ENCODE measurements around the gene CABP7.
"Not testable (repeated sequence)": the region's sequence is repeated elsewhere in the genome, so short reads cannot be mapped to it uniquely, and the experiment has no call there.

The CABP7 gene

GRCh38 chr22:29742326-29742725, 22.5 kb downstream of the CABP7 start:
- peaks cover 0 to 27% of the 10 kb centered on the region in 2 donors for H3K36me3 ChIP-seq (ENCODE audit: control insufficient read depth in 1 of 2, insufficient read depth in 2 of 2, low read length in 2 of 2)
- no peaks in the 10 kb centered on the region for H3K9me3 ChIP-seq (ENCODE audit: control insufficient read depth in 1 of 2, low read length in 2 of 2)
- H3K27ac ChIP-seq (ENCODE audit: low read depth, low read length) = no peak overlapping the region
- H3K4me3 ChIP-seq (ENCODE audit: low read depth in 1 of 2, low read length in 2 of 2) = no peak overlapping the region
- H3K9ac ChIP-seq (ENCODE audit: low read depth in 1 of 2, low read length in 2 of 2) = no peak overlapping the region
- no peaks in the 10 kb centered on the region for H3K27me3 ChIP-seq (ENCODE audit: control insufficient read depth in 1 of 2, insufficient read depth in 2 of 2, low read length in 2 of 2)
- no peaks in the 10 kb centered on the region for H3K4me1 ChIP-seq (ENCODE audit: control insufficient read depth in 1 of 2, insufficient read depth in 2 of 2, low read length in 2 of 2)

- no peak overlapping the region for H3K27ac ChIP-seq (ENCODE audit: low read depth, low read length)
- no peak overlapping the region for H3K9ac ChIP-seq (ENCODE audit: low read depth in 1 of 2, low read length in 2 of 2)
- H3K4me3 ChIP-seq (ENCODE audit: low read depth in 1 of 2, low read length in 2 of 2) = no peak overlapping the region
- H3K36me3 ChIP-seq (ENCODE audit: control insufficient read depth in 1 of 2, insufficient read depth in 2 of 2, low read length in 2 of 2) = peaks cover 0 to 38% of the 10 kb centered on the region in 2 donors
- no peaks in the 10 kb centered on the region for H3K4me1 ChIP-seq (ENCODE audit: control insufficient read depth in 1 of 2, insufficient read depth in 2 of 2, low read length in 2 of 2)
- no peaks in the 10 kb centered on the region for H3K9me3 ChIP-seq (ENCODE audit: control insufficient read depth in 1 of 2, low read length in 2 of 2)
- H3K27me3 ChIP-seq (ENCODE audit: control insufficient read depth in 1 of 2, insufficient read depth in 2 of 2, low read length in 2 of 2) = no peaks in the 10 kb centered on the region
Measured at GRCh38 chr22:29744902-29745301, 25.1 kb downstream of the CABP7 start.

- Histone ChIP-seq H3K27ac (ENCODE audit: low read depth, low read length) (no peak overlapping the region), H3K36me3 (ENCODE audit: control insufficient read depth in 1 of 2, insufficient read depth in 2 of 2, low read length in 2 of 2) (peaks cover 0 to 35% of the 10 kb centered on the region in 2 donors), H3K27me3 (ENCODE audit: control insufficient read depth in 1 of 2, insufficient read depth in 2 of 2, low read length in 2 of 2) (no peaks in the 10 kb centered on the region), H3K4me3 (ENCODE audit: low read depth in 1 of 2, low read length in 2 of 2) (no peak overlapping the region), H3K9me3 (ENCODE audit: control insufficient read depth in 1 of 2, low read length in 2 of 2) (no peaks in the 10 kb centered on the region), H3K4me1 (ENCODE audit: control insufficient read depth in 1 of 2, insufficient read depth in 2 of 2, low read length in 2 of 2) (peaks cover 0 to 3% of the 10 kb centered on the region in 2 donors), H3K9ac (ENCODE audit: low read depth in 1 of 2, low read length in 2 of 2) (no peak overlapping the region)
Measured at GRCh38 chr22:29747832-29748231, 28.0 kb downstream of the CABP7 start.

GRCh38 chr22:29748248-29748893, 28.6 kb downstream of the CABP7 start:
- Histone ChIP-seq H3K36me3 (ENCODE audit: control insufficient read depth in 1 of 2, insufficient read depth in 2 of 2, low read length in 2 of 2) (peaks cover 0 to 35% of the 10 kb centered on the region in 2 donors), H3K9ac (ENCODE audit: low read depth in 1 of 2, low read length in 2 of 2) (no peak overlapping the region), H3K4me3 (ENCODE audit: low read depth in 1 of 2, low read length in 2 of 2) (no peak overlapping the region), H3K4me1 (ENCODE audit: control insufficient read depth in 1 of 2, insufficient read depth in 2 of 2, low read length in 2 of 2) (peaks cover 0 to 3% of the 10 kb centered on the region in 2 donors), H3K27me3 (ENCODE audit: control insufficient read depth in 1 of 2, insufficient read depth in 2 of 2, low read length in 2 of 2) (no peaks in the 10 kb centered on the region), H3K9me3 (ENCODE audit: control insufficient read depth in 1 of 2, low read length in 2 of 2) (no peaks in the 10 kb centered on the region), H3K27ac (ENCODE audit: low read depth, low read length) (no peak overlapping the region)

GRCh38 chr22:29750029-29750428, 30.2 kb downstream of the CABP7 start:
- no peaks in the 10 kb centered on the region for H3K9me3 ChIP-seq (ENCODE audit: control insufficient read depth in 1 of 2, low read length in 2 of 2)
- H3K36me3 ChIP-seq (ENCODE audit: control insufficient read depth in 1 of 2, insufficient read depth in 2 of 2, low read length in 2 of 2) = peaks cover 0 to 33% of the 10 kb centered on the region in 2 donors
- no peak overlapping the region for H3K4me3 ChIP-seq (ENCODE audit: low read depth in 1 of 2, low read length in 2 of 2)
- peaks cover 0 to 3% of the 10 kb centered on the region in 2 donors for H3K4me1 ChIP-seq (ENCODE audit: control insufficient read depth in 1 of 2, insufficient read depth in 2 of 2, low read length in 2 of 2)
- H3K27me3 ChIP-seq (ENCODE audit: control insufficient read depth in 1 of 2, insufficient read depth in 2 of 2, low read length in 2 of 2) = no peaks in the 10 kb centered on the region
- no peak overlapping the region for H3K27ac ChIP-seq (ENCODE audit: low read depth, low read length)
- H3K9ac ChIP-seq (ENCODE audit: low read depth in 1 of 2, low read length in 2 of 2) = no peak overlapping the region

- no peak overlapping the region for H3K9ac ChIP-seq (ENCODE audit: low read depth in 1 of 2, low read length in 2 of 2)
- no peak overlapping the region for H3K27ac ChIP-seq (ENCODE audit: low read depth, low read length)
- H3K9me3 ChIP-seq (ENCODE audit: control insufficient read depth in 1 of 2, low read length in 2 of 2) = no peaks in the 10 kb centered on the region
- H3K27me3 ChIP-seq (ENCODE audit: control insufficient read depth in 1 of 2, insufficient read depth in 2 of 2, low read length in 2 of 2) = no peaks in the 10 kb centered on the region
- no peak overlapping the region for H3K4me3 ChIP-seq (ENCODE audit: low read depth in 1 of 2, low read length in 2 of 2)
- H3K4me1 ChIP-seq (ENCODE audit: control insufficient read depth in 1 of 2, insufficient read depth in 2 of 2, low read length in 2 of 2) = peaks cover 0 to 3% of the 10 kb centered on the region in 2 donors
- H3K36me3 ChIP-seq (ENCODE audit: control insufficient read depth in 1 of 2, insufficient read depth in 2 of 2, low read length in 2 of 2) = peaks cover 0 to 29% of the 10 kb centered on the region in 2 donors
Measured at GRCh38 chr22:29750559-29751538, 31.0 kb downstream of the CABP7 start.

- Histone ChIP-seq H3K36me3 (ENCODE audit: control insufficient read depth in 1 of 2, insufficient read depth in 2 of 2, low read length in 2 of 2) (peaks cover 0 to 25% of the 10 kb centered on the region in 2 donors), H3K4me3 (ENCODE audit: low read depth in 1 of 2, low read length in 2 of 2) (no peak overlapping the region), H3K4me1 (ENCODE audit: control insufficient read depth in 1 of 2, insufficient read depth in 2 of 2, low read length in 2 of 2) (peaks cover 0 to 3% of the 10 kb centered on the region in 2 donors), H3K9ac (ENCODE audit: low read depth in 1 of 2, low read length in 2 of 2) (no peak overlapping the region), H3K27ac (ENCODE audit: low read depth, low read length) (no peak overlapping the region), H3K9me3 (ENCODE audit: control insufficient read depth in 1 of 2, low read length in 2 of 2) (no peaks in the 10 kb centered on the region), H3K27me3 (ENCODE audit: control insufficient read depth in 1 of 2, insufficient read depth in 2 of 2, low read length in 2 of 2) (no peaks in the 10 kb centered on the region)
Measured at GRCh38 chr22:29751669-29752068, 31.9 kb downstream of the CABP7 start.

GRCh38 chr22:29753808-29754657, 34.2 kb downstream of the CABP7 start:
- Histone ChIP-seq H3K4me1 (ENCODE audit: control insufficient read depth in 1 of 2, insufficient read depth in 2 of 2, low read length in 2 of 2) (peaks cover 0 to 3% of the 10 kb centered on the region in 2 donors), H3K9ac (ENCODE audit: low read depth in 1 of 2, low read length in 2 of 2) (no peak overlapping the region), H3K27ac (ENCODE audit: low read depth, low read length) (no peak overlapping the region), H3K9me3 (ENCODE audit: control insufficient read depth in 1 of 2, low read length in 2 of 2) (no peaks in the 10 kb centered on the region), H3K36me3 (ENCODE audit: control insufficient read depth in 1 of 2, insufficient read depth in 2 of 2, low read length in 2 of 2) (peaks cover 0 to 10% of the 10 kb centered on the region in 2 donors), H3K4me3 (ENCODE audit: low read depth in 1 of 2, low read length in 2 of 2) (no peak overlapping the region), H3K27me3 (ENCODE audit: control insufficient read depth in 1 of 2, insufficient read depth in 2 of 2, low read length in 2 of 2) (no peaks in the 10 kb centered on the region)

- not testable (repeated sequence) for H3K4me1 ChIP-seq (ENCODE audit: control insufficient read depth in 1 of 2, insufficient read depth in 2 of 2, low read length in 2 of 2); H3K27ac ChIP-seq (ENCODE audit: low read depth, low read length); H3K9me3 ChIP-seq (ENCODE audit: control insufficient read depth in 1 of 2, low read length in 2 of 2)
Measured at GRCh38 chr22:29754658-29755395, 35.0 kb downstream of the CABP7 start.

More at GRCh38 chr22:29754658-29755395, 35.0 kb downstream of the CABP7 start:
- peaks cover 0 to 10% of the 10 kb centered on the region in 2 donors for H3K36me3 ChIP-seq (ENCODE audit: control insufficient read depth in 1 of 2, insufficient read depth in 2 of 2, low read length in 2 of 2)
- not testable (repeated sequence) for H3K4me3 ChIP-seq (ENCODE audit: low read depth in 1 of 2, low read length in 2 of 2); H3K9ac ChIP-seq (ENCODE audit: low read depth in 1 of 2, low read length in 2 of 2); H3K27me3 ChIP-seq (ENCODE audit: control insufficient read depth in 1 of 2, insufficient read depth in 2 of 2, low read length in 2 of 2)

Data from duodenal mucosa (tissue), 2 donors.